Transverse colon (tissue), 4 donors: ENCODE measurements around the gene EYA3.

ENCODE experiments used
- POLR2AphosphoS5 ChIP-seq, 3 donors: sonication (generic); formaldehyde crosslinking; IDR thresholded peaks; one replicate each; pipeline ENCODE4 v1.6.1; 2016; ENCODE audit warnings: antibody characterized with exemption in 3 of 3
- TF ChIP-seq, protein P1 (sequence below), 5 experiments: fragments of 200-600 bp in 3 of 5; fragments of 450-650 bp in 2 of 5; sonication (generic) in 3 of 5; IDR thresholded peaks; 1 replicate in 2 of 5; 2 replicates in 3 of 5; pipeline ENCODE4 v1.5.1; 2016 to 2017; ENCODE audit warnings: antibody characterized with exemption in 5 of 5, inconsistent platforms in 3 of 5, mild to moderate bottlenecking in 2 of 5, moderate library complexity in 1 of 5

GRCh38 chr1:28111157-28111556 is 22.7 kb upstream of the EYA3 start:
- TF ChIP-seq, protein P1, sequence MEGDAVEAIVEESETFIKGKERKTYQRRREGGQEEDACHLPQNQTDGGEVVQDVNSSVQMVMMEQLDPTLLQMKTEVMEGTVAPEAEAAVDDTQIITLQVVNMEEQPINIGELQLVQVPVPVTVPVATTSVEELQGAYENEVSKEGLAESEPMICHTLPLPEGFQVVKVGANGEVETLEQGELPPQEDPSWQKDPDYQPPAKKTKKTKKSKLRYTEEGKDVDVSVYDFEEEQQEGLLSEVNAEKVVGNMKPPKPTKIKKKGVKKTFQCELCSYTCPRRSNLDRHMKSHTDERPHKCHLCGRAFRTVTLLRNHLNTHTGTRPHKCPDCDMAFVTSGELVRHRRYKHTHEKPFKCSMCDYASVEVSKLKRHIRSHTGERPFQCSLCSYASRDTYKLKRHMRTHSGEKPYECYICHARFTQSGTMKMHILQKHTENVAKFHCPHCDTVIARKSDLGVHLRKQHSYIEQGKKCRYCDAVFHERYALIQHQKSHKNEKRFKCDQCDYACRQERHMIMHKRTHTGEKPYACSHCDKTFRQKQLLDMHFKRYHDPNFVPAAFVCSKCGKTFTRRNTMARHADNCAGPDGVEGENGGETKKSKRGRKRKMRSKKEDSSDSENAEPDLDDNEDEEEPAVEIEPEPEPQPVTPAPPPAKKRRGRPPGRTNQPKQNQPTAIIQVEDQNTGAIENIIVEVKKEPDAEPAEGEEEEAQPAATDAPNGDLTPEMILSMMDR (IDR thresholded peaks at IDR 0.05), result no peak
- no peak for TF ChIP-seq POLR2AphosphoS5 (IDR thresholded peaks at IDR 0.05)
